GM12864 (cell line): ENCODE data around the gene NIT1.

Experiments used
- DNase-seq: peaks from one replicate; pipeline ENCODE4 v3.0.0-alpha.2; 2011; ENCODE audit warnings: low read depth
- H3K4me3 ChIP-seq: 2 replicates; pipeline ENCODE4 v1.5.1; 2011; ENCODE audit warnings: mild to moderate bottlenecking, low read depth, low read length, control low read depth
- TF ChIP-seq, protein P1 (sequence below): IDR thresholded peaks from 2 replicates; pipeline ENCODE4 v1.5.1; 2011; ENCODE audit warnings: low read depth, mild to moderate bottlenecking, moderate library complexity, low read length, control low read depth, inconsistent platforms; ENCODE audit errors: missing control alignments

The NIT1 gene, protein sequence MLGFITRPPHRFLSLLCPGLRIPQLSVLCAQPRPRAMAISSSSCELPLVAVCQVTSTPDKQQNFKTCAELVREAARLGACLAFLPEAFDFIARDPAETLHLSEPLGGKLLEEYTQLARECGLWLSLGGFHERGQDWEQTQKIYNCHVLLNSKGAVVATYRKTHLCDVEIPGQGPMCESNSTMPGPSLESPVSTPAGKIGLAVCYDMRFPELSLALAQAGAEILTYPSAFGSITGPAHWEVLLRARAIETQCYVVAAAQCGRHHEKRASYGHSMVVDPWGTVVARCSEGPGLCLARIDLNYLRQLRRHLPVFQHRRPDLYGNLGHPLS

DNA sequence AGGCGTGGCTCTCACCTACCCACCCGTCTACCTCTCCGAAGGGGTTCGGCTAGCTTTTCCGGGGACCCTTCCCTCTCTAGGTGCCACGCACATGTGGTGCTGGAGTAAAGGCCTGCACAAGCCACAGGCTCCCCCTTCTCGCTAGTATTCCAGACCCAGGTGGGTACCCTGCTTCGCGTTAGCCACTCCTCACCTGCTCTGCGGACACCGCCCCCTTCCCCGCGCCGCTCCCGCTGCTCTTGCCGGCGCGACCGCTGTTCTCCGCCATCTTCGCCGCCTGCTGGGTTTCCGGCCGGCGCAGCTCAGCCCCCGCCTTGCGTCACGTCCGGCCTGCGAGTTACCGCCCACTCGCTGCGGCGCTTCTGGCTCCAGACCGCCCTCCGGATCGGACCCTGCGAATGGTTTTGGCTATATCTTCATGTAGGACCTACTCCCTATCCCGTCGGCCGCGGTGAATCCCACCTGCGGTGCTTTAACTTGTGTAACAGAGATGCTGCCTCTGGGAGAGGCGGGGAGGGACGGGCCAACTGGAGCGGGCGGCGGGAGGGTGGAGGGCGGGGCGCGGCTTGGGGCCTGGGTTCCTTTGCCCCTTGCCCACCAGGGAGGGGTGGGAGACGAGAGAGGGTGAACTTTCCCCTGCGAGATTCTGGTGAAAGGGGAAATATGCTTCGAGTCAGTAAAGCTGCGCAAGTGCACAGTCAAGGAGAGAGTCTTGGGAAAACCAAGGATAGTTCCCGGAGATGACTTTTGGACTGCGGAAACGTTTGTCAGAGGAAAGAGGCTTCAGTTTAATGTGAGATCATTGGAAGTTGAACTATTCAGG lies at the start of gene NIT1, which contains the start of gene PFDN2:
TSS of gene NIT1 (plus strand) at position 347 of the 823 bp plus-strand sequence. CDS start at position 419, 72 bp downstream.
TSS of gene PFDN2 (minus strand) at position 279 of the 823 bp plus-strand sequence. CDS start at position 268, 11 bp downstream.
- TF ChIP-seq, protein P1, sequence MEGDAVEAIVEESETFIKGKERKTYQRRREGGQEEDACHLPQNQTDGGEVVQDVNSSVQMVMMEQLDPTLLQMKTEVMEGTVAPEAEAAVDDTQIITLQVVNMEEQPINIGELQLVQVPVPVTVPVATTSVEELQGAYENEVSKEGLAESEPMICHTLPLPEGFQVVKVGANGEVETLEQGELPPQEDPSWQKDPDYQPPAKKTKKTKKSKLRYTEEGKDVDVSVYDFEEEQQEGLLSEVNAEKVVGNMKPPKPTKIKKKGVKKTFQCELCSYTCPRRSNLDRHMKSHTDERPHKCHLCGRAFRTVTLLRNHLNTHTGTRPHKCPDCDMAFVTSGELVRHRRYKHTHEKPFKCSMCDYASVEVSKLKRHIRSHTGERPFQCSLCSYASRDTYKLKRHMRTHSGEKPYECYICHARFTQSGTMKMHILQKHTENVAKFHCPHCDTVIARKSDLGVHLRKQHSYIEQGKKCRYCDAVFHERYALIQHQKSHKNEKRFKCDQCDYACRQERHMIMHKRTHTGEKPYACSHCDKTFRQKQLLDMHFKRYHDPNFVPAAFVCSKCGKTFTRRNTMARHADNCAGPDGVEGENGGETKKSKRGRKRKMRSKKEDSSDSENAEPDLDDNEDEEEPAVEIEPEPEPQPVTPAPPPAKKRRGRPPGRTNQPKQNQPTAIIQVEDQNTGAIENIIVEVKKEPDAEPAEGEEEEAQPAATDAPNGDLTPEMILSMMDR, result no peak
- no peak for DNase-seq
- peak within 1 kb of the TSS; percentile 87 for H3K4me3 ChIP-seq

DNA sequence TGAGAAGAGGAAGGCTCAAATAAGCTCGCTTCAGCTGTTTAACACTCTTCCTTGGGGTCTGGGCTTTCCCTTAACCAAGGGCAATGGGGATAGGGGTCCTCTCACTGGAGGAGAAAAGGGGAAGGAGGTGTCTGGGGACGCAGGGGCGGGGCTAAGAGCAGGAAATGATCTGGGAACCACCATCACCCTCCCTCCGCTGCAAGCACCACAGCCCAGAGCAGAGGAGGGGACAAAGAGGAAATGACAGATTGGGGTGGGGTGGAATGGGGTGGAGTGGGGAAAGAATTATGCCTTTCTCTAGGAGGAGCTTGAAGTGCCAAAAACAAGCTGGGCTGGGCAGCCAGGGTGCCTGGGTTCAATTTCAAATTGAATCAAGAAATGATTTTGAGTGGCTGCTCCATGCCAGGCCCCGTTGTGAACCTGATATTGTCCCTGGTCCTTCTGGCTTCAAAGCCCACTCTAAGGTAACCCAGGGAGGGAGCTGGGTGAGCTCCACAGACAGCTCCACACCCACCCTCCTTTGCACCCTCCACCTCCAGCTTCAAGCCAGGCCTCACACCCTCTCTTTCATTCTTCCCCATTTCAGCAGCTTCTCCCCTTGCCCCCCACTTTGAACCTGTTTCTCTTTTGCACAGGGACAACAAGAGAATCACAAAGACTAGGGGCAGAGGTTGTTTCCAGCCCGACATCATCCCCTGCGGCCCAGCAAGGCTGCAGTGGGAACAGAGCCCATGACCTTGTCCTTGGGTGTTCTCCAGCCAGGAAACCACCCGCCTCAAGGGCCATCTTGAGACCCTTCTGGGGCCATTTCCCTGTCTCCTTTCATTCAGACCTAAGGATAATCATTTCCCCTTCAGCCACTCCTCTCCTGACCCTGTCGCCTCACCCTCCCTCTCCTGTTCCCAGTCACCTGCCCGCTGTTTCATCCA lies 49.3 kb upstream of the NIT1 start:
- peak overlapping the region; percentile 95 for H3K4me3 ChIP-seq
- TF ChIP-seq, protein P1, result no peak
- peak; percentile 73 for DNase-seq

DNA sequence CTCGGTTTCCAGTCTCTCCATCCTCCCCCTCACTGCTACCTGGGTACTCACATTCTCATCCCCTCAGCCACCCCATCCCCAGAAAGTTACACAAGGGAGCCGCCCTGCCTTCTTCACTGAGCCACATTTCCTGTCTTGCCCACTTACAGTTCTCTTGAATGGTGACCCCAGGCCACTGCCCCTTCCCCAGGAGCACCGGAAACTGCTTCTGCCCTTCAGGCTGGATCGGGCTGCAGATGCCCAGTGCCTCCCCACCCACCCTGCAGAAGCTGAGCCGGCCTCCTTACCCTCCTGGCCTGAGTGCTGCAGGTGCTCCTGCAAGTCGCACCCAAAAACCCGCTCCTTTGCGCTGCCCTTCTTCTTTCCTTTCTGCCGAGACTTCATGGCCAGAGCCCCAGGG lies 48.7 kb upstream of the NIT1 start:
- TF ChIP-seq, protein P1, result no peak
- DNase-seq, result no peak
- peak overlapping the region; percentile 95 for H3K4me3 ChIP-seq

DNA sequence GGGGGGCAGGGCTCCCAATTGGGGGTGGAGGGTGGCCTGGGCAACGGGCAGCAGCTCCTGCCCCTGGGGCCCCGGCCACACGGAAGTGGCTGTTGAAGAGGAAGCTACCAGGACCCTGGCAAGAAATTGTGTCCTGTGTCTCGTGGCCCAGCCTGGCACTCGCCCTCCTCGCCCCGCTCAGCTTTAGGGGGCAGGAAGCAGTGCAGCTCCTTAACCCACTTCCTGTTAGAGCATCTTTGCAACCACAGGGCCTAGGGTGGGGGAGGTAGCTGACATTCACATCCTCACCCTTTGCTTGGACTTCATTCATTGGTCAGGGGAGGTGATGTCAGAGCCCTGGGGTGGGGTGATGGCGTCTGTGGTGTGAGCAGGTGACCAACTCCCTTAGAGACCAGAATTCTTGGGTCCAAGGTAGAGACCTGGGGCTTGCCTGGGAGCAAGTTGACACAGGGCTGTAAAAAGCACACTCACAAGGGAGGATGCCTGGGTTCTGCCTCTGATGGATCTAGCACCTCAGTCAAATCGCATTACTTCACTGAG lies 48.1 kb upstream of the NIT1 start, which contains the start of gene ARHGAP30:
TSS of gene ARHGAP30 (minus strand) at position 161 of the 540 bp plus-strand sequence. CDS start 267 bp downstream, outside the sequence.
- TF ChIP-seq, protein P1, result no peak
- peak; percentile 96 for DNase-seq
- peak within 1 kb of the TSS; percentile 95 for H3K4me3 ChIP-seq

DNA sequence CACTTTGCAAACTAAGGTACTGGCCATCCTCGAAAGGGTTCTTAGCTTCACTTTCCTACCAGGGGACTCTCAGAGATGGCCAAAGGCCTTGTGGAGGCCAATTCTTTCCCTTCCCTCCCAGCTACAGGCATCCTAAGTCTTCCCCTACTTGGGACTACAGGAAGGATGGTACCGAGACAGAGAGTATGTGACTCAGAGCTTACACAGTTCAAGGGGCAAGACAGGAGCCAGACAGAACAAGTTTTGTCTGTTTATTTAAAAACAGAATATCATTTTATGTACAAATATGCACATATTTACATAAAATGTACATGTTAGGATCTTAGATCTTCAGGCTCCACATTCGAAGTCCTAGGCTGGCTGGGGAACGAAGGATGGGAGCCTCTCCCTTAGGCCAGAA lies 47.1 kb upstream of the NIT1 start:
- TF ChIP-seq, protein P1, result no peak
- no peak overlapping the region for H3K4me3 ChIP-seq
- no peak for DNase-seq

DNA sequence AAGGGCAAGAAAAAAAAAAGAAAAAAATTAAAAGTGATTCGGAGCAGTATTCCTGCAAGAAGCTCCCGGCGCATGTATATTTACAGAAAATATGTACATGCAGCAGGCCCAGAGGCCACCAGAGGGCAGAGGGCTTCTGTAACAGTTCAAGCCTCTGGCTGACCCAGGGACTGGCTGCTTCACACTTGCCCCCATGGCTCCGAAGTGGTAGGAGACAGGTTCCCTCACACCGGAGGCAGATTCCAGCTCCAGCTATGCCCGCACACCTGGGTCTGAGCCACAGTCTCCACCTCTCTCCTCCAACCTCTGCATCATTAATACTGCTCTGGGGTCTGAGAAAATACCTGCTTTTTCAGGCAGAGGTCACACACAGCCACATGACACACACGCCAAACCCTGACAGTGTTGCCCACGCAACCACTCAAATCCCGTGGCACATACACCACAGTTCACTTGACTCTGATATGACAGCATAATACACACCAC lies 46.0 kb upstream of the NIT1 start:
- TF ChIP-seq, protein P1, result peak; percentile 72
- H3K4me3 ChIP-seq, result no peak overlapping the region
- DNase-seq, result peak; percentile 45
